Cardiac muscle cell (in vitro differentiated cells and primary cell): Measurements from ENCODE around the gene UBE2I. TPM values are rescaled to one million over a fixed set of nuclear protein-coding genes. Genes with fewer than 3 reads are reported as not detected.

ENCODE experiments used
- DNase-seq, 2 donors: peaks; one replicate each; pipeline versions ENCODE4 v3.0.0 to v3.0.0-alpha.2; 2010 to 2017; ENCODE audit warnings: low read depth in 1 of 2, low spot score in 1 of 2
- H3K27ac ChIP-seq: fragments of 200-600 bp; sonication (generic); 2 replicates; pipeline ENCODE4 v1.5.1; 2016
- H3K27me3 ChIP-seq: fragments of 200-600 bp; sonication (generic); 2 replicates; pipeline ENCODE4 v1.6.0; 2016; ENCODE audit warnings: control low read depth
- H3K36me3 ChIP-seq: fragments of 200-600 bp; sonication (generic); 2 replicates; pipeline ENCODE4 v1.5.1; 2016; ENCODE audit warnings: control low read depth
- H3K4me1 ChIP-seq: fragments of 200-600 bp; sonication (generic); 2 replicates; pipeline ENCODE4 v1.8.1; 2017; ENCODE audit warnings: low read depth, mild to moderate bottlenecking, mixed run types
- H3K4me3 ChIP-seq: fragments of 200-600 bp; sonication (generic); 2 replicates; pipeline ENCODE4 v1.5.1; 2016; ENCODE audit warnings: mild to moderate bottlenecking
- H3K9me3 ChIP-seq: fragments of 200-600 bp; sonication (generic); 2 replicates; pipeline ENCODE4 v1.5.1; 2017; ENCODE audit warnings: low read depth, mild to moderate bottlenecking, control low read depth
- CTCF ChIP-seq: IDR thresholded peaks from 2 replicates; pipeline ENCODE4 v1.5.1; 2012; ENCODE audit warnings: low read depth, mild to moderate bottlenecking, low read length
- polyA plus RNA-seq: library from polyadenylated mRNA; unstranded; fragments of >200 nt; fragmentation: Nextera tagmentation; extraction: Ambion mirVana; gene quantifications from 2 replicates; pipeline ENCODE4 v1.2.1, GENCODE V29; 2016
- total RNA-seq: library from RNA; depleted of rRNA; stranded (reverse); fragments of >200 nt; gene quantifications from 2 replicates; pipeline ENCODE4 v1.2.3, GENCODE V29; 2016

Gene UBE2I
- total and polyA plus RNA-seq, 2 experiments from 2014 or later = 75.4 to 157 TPM

GRCh38 chr16:1324286-1324826 is 14.9 kb downstream of the UBE2I start:
- Histone ChIP-seq H3K27me3 (no peaks in the 10 kb centered on the region), H3K4me1 (no peaks in the 10 kb centered on the region), H3K36me3 (peaks cover 15% of the 10 kb centered on the region), H3K27ac (no peak overlapping the region), H3K4me3 (no peak overlapping the region), H3K9me3 (no peaks in the 10 kb centered on the region)
- no peak for TF ChIP-seq CTCF
- DNase-seq = no peak

- H3K36me3 ChIP-seq = peaks cover 6% of the 10 kb centered on the region
- no peaks in the 10 kb centered on the region for H3K4me1 ChIP-seq
- no peaks in the 10 kb centered on the region for H3K9me3 ChIP-seq
- H3K27ac ChIP-seq = no peak overlapping the region
- no peak for TF ChIP-seq CTCF
- H3K27me3 ChIP-seq = no peaks in the 10 kb centered on the region
- DNase-seq = no peak
- H3K4me3 ChIP-seq = no peak overlapping the region
Measured at GRCh38 chr16:1325261-1325660, 15.8 kb downstream of the UBE2I start.

- no peak overlapping the region for H3K4me3 ChIP-seq
- no peak for TF ChIP-seq CTCF
- no peak overlapping the region for H3K27ac ChIP-seq
- H3K27me3 ChIP-seq = peaks cover 5% of the 10 kb centered on the region
- DNase-seq = no peak
- peaks cover 4% of the 10 kb centered on the region for H3K36me3 ChIP-seq
- no peaks in the 10 kb centered on the region for H3K9me3 ChIP-seq
- no peaks in the 10 kb centered on the region for H3K4me1 ChIP-seq
Measured at GRCh38 chr16:1325673-1326371, 16.4 kb downstream of the UBE2I start.

GRCh38 chr16:1326391-1326790 is 17.0 kb downstream of the UBE2I start:
- Histone ChIP-seq H3K27me3 (peaks cover 10% of the 10 kb centered on the region), H3K27ac (no peak overlapping the region), H3K36me3 (peaks cover 4% of the 10 kb centered on the region), H3K4me3 (no peak overlapping the region), H3K9me3 (no peaks in the 10 kb centered on the region), H3K4me1 (no peaks in the 10 kb centered on the region)
- no peak for TF ChIP-seq CTCF
- no peak for DNase-seq

GRCh38 chr16:1326946-1327618 is 17.6 kb downstream of the UBE2I start:
- TF ChIP-seq CTCF = no peak
- H3K27me3 ChIP-seq = peaks cover 17% of the 10 kb centered on the region
- H3K4me3 ChIP-seq = no peak overlapping the region

More at GRCh38 chr16:1326946-1327618, 17.6 kb downstream of the UBE2I start:
- DNase-seq = no peak
- no peak overlapping the region for H3K27ac ChIP-seq
- peaks cover 4% of the 10 kb centered on the region for H3K36me3 ChIP-seq
- no peaks in the 10 kb centered on the region for H3K9me3 ChIP-seq
- H3K4me1 ChIP-seq = no peaks in the 10 kb centered on the region
